CD14-positive monocyte (primary cell): ENCODE measurements around the gene TGFB2. TPM values are rescaled to one million over a fixed set of nuclear protein-coding genes. Genes with fewer than 3 reads are reported as not detected.

Experiments
- DNase-seq, 3 donors: peaks; one replicate each; pipeline ENCODE4 v3.0.0-alpha.2; 2011 to 2022
- H2AFZ ChIP-seq: 2 replicates; pipeline ENCODE4 v1.6.0; 2012; ENCODE audit warnings: mild to moderate bottlenecking, low read depth, low read length, inconsistent platforms; ENCODE audit not compliant: insufficient read depth, poor library complexity, severe bottlenecking
- H3K27ac ChIP-seq, 2 donors: 1 replicate in 1 of 2; 2 replicates in 1 of 2; pipeline ENCODE4 v1.5.1; 2012 to 2013; ENCODE audit warnings: low read length in 2 of 2, control low read depth in 1 of 2, inconsistent platforms in 1 of 2, low read depth in 1 of 2, mild to moderate bottlenecking in 1 of 2
- H3K27me3 ChIP-seq, 2 donors: one replicate each; pipeline versions ENCODE4 v1.6.0 to v1.6.1; 2011 to 2013; ENCODE audit warnings: low read length in 2 of 2; ENCODE audit not compliant: control insufficient read depth in 2 of 2, insufficient read depth in 2 of 2
- H3K36me3 ChIP-seq, 2 donors: replicated peaks in 1 of 2; 1 replicate in 1 of 2; 2 replicates in 1 of 2; pipeline versions ENCODE4 v1.5.1 to v1.6.1; 2012 to 2013; ENCODE audit warnings: low read length in 2 of 2, control low read depth in 1 of 2, inconsistent platforms in 1 of 2, mild to moderate bottlenecking in 1 of 2; ENCODE audit not compliant: insufficient read depth in 2 of 2, control insufficient read depth in 1 of 2
- H3K4me1 ChIP-seq, 2 donors: 1 replicate in 1 of 2; 2 replicates in 1 of 2; pipeline versions ENCODE4 v1.5.1 to v1.6.1; 2012 to 2013; ENCODE audit warnings: low read length in 2 of 2, control low read depth in 1 of 2, inconsistent platforms in 1 of 2, mild to moderate bottlenecking in 1 of 2, moderate library complexity in 1 of 2; ENCODE audit not compliant: insufficient read depth in 2 of 2, control insufficient read depth in 1 of 2
- H3K4me2 ChIP-seq: replicated peaks from 2 replicates; pipeline ENCODE3; 2012; ENCODE audit warnings: low read length, moderate library complexity, mild to moderate bottlenecking; ENCODE audit not compliant: poor library complexity, severe bottlenecking; ENCODE audit errors: extremely low read depth
- H3K4me3 ChIP-seq, 3 experiments: fragments of 200-600 bp in 1 of 3; sonication (generic) in 1 of 3; replicated peaks in 1 of 3; 1 replicate in 2 of 3; 2 replicates in 1 of 3; pipeline ENCODE4 v1.5.1; 2011 to 2013; ENCODE audit warnings: low read length in 3 of 3, mild to moderate bottlenecking in 3 of 3, control low read depth in 2 of 3, low read depth in 2 of 3, inconsistent platforms in 1 of 3, moderate library complexity in 1 of 3
- H3K79me2 ChIP-seq: 2 replicates; pipeline ENCODE4 v1.6.0; 2012; ENCODE audit warnings: mild to moderate bottlenecking, control low read depth, inconsistent platforms, low read length, moderate library complexity; ENCODE audit not compliant: insufficient read depth
- H3K9ac ChIP-seq: 2 replicates; pipeline ENCODE4 v1.6.0; 2017; ENCODE audit warnings: low read length, mild to moderate bottlenecking; ENCODE audit not compliant: insufficient read depth, poor library complexity, severe bottlenecking
- H3K9me3 ChIP-seq, 2 donors: replicated peaks in 1 of 2; 1 replicate in 1 of 2; 2 replicates in 1 of 2; pipeline versions ENCODE4 v1.5.1 to v1.6.1; 2012 to 2013; ENCODE audit warnings: low read length in 2 of 2, control low read depth in 1 of 2; ENCODE audit not compliant: control insufficient read depth in 1 of 2, insufficient read depth in 1 of 2
- H4K20me1 ChIP-seq: 2 replicates; pipeline ENCODE4 v1.6.0; 2012; ENCODE audit warnings: mild to moderate bottlenecking, low read length, control low read depth, moderate library complexity; ENCODE audit not compliant: insufficient read depth
- H3K27ac Mint-ChIP-seq, 7 donors: one replicate each; pipeline ENCODE4 v1.8.0; 2020; ENCODE audit warnings: mild to moderate bottlenecking in 7 of 7, mixed read lengths in 7 of 7, moderate library complexity in 6 of 7, inconsistent platforms in 2 of 7
- H3K27me3 Mint-ChIP-seq, 3 donors: one replicate each; pipeline ENCODE4 v1.8.0; 2021 to 2022; ENCODE audit warnings: low read depth in 3 of 3, mild to moderate bottlenecking in 3 of 3, mixed read lengths in 3 of 3, moderate library complexity in 3 of 3, inconsistent platforms in 1 of 3
- H3K36me3 Mint-ChIP-seq, 2 donors: one replicate each; pipeline ENCODE4 v1.8.0; 2020; ENCODE audit warnings: mixed read lengths in 2 of 2, inconsistent platforms in 1 of 2, mild to moderate bottlenecking in 1 of 2
- H3K4me1 Mint-ChIP-seq: one replicate; pipeline ENCODE4 v1.8.0; 2020; ENCODE audit warnings: mild to moderate bottlenecking, mixed read lengths
- H3K4me3 Mint-ChIP-seq, 2 donors: one replicate each; pipeline ENCODE4 v1.8.0; 2020; ENCODE audit warnings: mild to moderate bottlenecking in 2 of 2, mixed read lengths in 2 of 2, moderate library complexity in 1 of 2
- H3K9me3 Mint-ChIP-seq, 7 donors: one replicate each; pipeline ENCODE4 v1.8.0; 2020 to 2022; ENCODE audit warnings: mixed read lengths in 7 of 7, mild to moderate bottlenecking in 6 of 7, moderate library complexity in 6 of 7, inconsistent platforms in 2 of 7
- WGBS: methylation state at CpG from one replicate; pipeline ENCODE4 v1.1.5; 2013; ENCODE audit warnings: missing lambda C conversion rate; ENCODE audit not compliant: insufficient coverage; 5-methylcytosine and 5-hydroxymethylcytosine counted together
- intact Hi-C, 2 donors: fragments of 100-400 bp; cut with micrococcal nuclease; formaldehyde crosslinking; loops; one replicate each; pipeline versions ENCODE4 v1.15.0 to v1.15.1; 2023
- polyA plus RNA-seq, 3 donors: library from polyadenylated mRNA; depleted of rRNA in 1 of 3; unstranded in 2 of 3; stranded (reverse) in 1 of 3; fragments of 300-500 nt in 2 of 3; fragments of >200 nt in 1 of 3; fragmentation: Illumina TruSeq in 2 of 3; gene quantifications; 1 replicate in 2 of 3; 2 replicates in 1 of 3; pipeline ENCODE4 v1.2.3, GENCODE V29; 2012 to 2021
- TF ChIP-seq, protein P1 (sequence below): fragments of 200-600 bp; IDR thresholded peaks from one replicate; pipeline ENCODE4 v1.8.0; 2022; ENCODE audit warnings: antibody characterized with exemption, mild to moderate bottlenecking

TGFB2 gene
- polyA plus RNA-seq, 3 donors, result 0.01 TPM; not detected in 2

DNA sequence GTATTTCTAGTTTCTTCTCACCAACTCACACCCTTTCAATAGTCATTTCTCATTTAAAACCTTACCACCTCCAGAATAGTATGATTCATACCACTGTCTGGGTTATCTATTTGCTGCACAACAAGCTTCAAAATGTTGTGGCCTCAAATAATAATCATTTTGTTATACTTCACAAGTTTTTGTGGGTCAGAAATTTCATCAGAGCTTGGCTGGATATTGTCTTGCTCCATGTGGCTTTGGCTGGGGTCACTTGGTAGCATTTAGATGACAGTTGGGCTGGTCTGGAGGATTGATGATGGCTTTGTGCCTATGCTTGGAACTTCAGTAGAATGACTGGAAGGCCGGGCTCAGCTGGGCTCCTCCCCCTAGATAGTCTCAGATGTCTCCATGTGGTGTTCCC is 66.0 kb downstream of the TGFB2 start:
- Histone ChIP-seq H3K36me3 (no peaks in the 10 kb centered on the region), H3K27me3 (no peaks in the 10 kb centered on the region), H3K4me2 (no peak overlapping the region), H3K27ac (no peak overlapping the region), H3K9ac (no peak overlapping the region), H3K79me2 (no peaks in the 10 kb centered on the region), H3K4me1 (no peaks in the 10 kb centered on the region), H3K9me3 (no peaks in the 10 kb centered on the region), H3K4me3 (no peak overlapping the region), H4K20me1 (no peaks in the 10 kb centered on the region), H2AFZ (no peak overlapping the region)
- Mint-ChIP-seq H3K27ac (no peak overlapping the region), H3K4me3 (no peak overlapping the region), H3K36me3 (no peaks in the 10 kb centered on the region), H3K27me3 (peaks cover 0 to 4% (median 2%) of the 10 kb centered on the region in 3 donors), H3K9me3 (peaks cover 0 to 6% (median 2%) of the 10 kb centered on the region in 7 donors), H3K4me1 (no peaks in the 10 kb centered on the region)
- TF ChIP-seq, protein P1, sequence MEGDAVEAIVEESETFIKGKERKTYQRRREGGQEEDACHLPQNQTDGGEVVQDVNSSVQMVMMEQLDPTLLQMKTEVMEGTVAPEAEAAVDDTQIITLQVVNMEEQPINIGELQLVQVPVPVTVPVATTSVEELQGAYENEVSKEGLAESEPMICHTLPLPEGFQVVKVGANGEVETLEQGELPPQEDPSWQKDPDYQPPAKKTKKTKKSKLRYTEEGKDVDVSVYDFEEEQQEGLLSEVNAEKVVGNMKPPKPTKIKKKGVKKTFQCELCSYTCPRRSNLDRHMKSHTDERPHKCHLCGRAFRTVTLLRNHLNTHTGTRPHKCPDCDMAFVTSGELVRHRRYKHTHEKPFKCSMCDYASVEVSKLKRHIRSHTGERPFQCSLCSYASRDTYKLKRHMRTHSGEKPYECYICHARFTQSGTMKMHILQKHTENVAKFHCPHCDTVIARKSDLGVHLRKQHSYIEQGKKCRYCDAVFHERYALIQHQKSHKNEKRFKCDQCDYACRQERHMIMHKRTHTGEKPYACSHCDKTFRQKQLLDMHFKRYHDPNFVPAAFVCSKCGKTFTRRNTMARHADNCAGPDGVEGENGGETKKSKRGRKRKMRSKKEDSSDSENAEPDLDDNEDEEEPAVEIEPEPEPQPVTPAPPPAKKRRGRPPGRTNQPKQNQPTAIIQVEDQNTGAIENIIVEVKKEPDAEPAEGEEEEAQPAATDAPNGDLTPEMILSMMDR, result no peak
- DNase-seq, result no peak
- intact Hi-C loops, result no loop called here
- 71% methylated on average over 1 of the region's 1 CpG for WGBS

DNA sequence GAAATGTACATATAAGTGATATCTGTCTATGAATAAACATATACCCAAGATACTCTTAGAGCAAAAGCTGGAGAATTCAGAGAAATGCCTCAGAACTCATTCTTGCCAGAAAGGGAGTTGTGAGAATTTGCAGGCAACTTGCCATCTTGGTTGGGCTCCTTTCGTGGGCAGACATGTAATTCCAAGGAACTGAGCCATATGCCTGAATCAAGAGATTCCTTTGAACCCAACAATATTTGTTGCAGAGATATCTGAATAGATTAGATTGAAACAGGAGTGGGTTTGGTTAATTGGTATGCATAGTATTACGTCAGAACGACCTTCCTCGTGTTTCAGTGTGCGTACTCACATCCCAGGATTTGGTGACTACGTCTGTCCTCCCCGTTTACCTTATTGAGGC is 67.0 kb downstream of the TGFB2 start:
- H3K36me3 Mint-ChIP-seq, result no peaks in the 10 kb centered on the region
- no peak overlapping the region for H2AFZ ChIP-seq

More for the DNA sequence above, 67.0 kb downstream of the TGFB2 start:
- Mint-ChIP-seq H3K27ac (no peak overlapping the region), H3K27me3 (peaks cover 0 to 2% (median 2%) of the 10 kb centered on the region in 3 donors), H3K4me3 (no peak overlapping the region), H3K4me1 (no peaks in the 10 kb centered on the region), H3K9me3 (peaks cover 0 to 7% (median 4%) of the 10 kb centered on the region in 7 donors)
- Histone ChIP-seq H3K79me2 (no peaks in the 10 kb centered on the region), H3K27me3 (no peaks in the 10 kb centered on the region), H3K9me3 (no peaks in the 10 kb centered on the region), H4K20me1 (no peaks in the 10 kb centered on the region), H3K4me3 (no peak overlapping the region), H3K36me3 (no peaks in the 10 kb centered on the region), H3K4me2 (no peak overlapping the region), H3K9ac (no peak overlapping the region), H3K27ac (no peak overlapping the region), H3K4me1 (no peaks in the 10 kb centered on the region)
- 97% methylated on average over 6 of the region's 7 CpGs for WGBS
- intact Hi-C loops, result no loop called here
- no peak for DNase-seq
- TF ChIP-seq, protein P1, result no peak
